HepG2 (cell line): ENCODE measurements around the gene SULT4A1. TPM values are rescaled to one million over a fixed set of nuclear protein-coding genes. Genes with fewer than 3 reads are reported as not detected.
A peak's percentile ranks its signal among the peaks of the same experiment; 100 is the strongest.

ENCODE experiments used
- ATAC-seq: fragments of 200-7000 bp; cut with Tn5 transposase; 3 replicates; pipeline ENCODE4 v1.9.1; 2020; ENCODE audit warnings: mild to moderate bottlenecking, moderate library complexity
- BruUV-seq: library from RNA; stranded (reverse); fragments of 400-500 nt; replicated peaks from 2 replicates; lab custom pipeline; 2021; lab: Mats Ljungman, UMichigan
- CTCF ChIA-PET: fragments of 300-600 bp; formaldehyde crosslinking; extraction: SDS; loops from one replicate; lab custom pipeline; 2021; ENCODE audit warnings: low total read pairs, inconsistent platforms, low intra/inter-chr PET ratio; lab: Yijun Ruan, JAX
- POLR2A ChIA-PET: fragments of 350-600 bp; sonication (Branson Sonifier 250); formaldehyde crosslinking; loops from one replicate; lab custom pipeline; 2020; ENCODE audit warnings: antibody characterized with exemption, inconsistent platforms; lab: Yijun Ruan, JAX
- DNase-seq: peaks from one replicate; pipeline ENCODE4 v3.0.0-alpha.2; 2015; ENCODE audit warnings: low spot score
- FAIRE-seq: peaks from 3 replicates; lab custom pipeline; 2011; peaks lifted over from hg19 to GRCh38; lab: Jason Lieb, UNC
- H2AFZ ChIP-seq: one replicate; pipeline ENCODE4 v1.6.1; 2011; ENCODE audit warnings: low read length, inconsistent platforms
- H3K27ac ChIP-seq: fragments of 300-600 bp; 3 replicates; pipeline ENCODE4 v1.8.0; 2011; ENCODE audit warnings: mixed run types, mild to moderate bottlenecking, mixed read lengths, low read length, inconsistent platforms; ENCODE audit not compliant: insufficient read depth; ENCODE audit errors: extremely low read length
- H3K27me3 ChIP-seq, 2 experiments: fragments of 200-600 bp in 1 of 2; 2 replicates in 1 of 2; 3 replicates in 1 of 2; pipeline versions ENCODE4 v1.6.0 to v1.8.0; 2011; ENCODE audit warnings: low read length in 2 of 2, mild to moderate bottlenecking in 2 of 2, moderate library complexity in 2 of 2, inconsistent platforms in 1 of 2; ENCODE audit not compliant: insufficient read depth in 2 of 2, control insufficient read depth in 1 of 2
- H3K36me3 ChIP-seq, 2 experiments: fragments of 200-600 bp in 1 of 2; replicated peaks in 1 of 2; 2 replicates in 1 of 2; 3 replicates in 1 of 2; pipeline versions ENCODE4 v1.5.1 to v1.8.0; 2011; ENCODE audit warnings: low read length in 2 of 2, inconsistent platforms in 1 of 2; ENCODE audit not compliant: insufficient read depth in 2 of 2, control insufficient read depth in 1 of 2
- H3K4me1 ChIP-seq: 2 replicates; pipeline ENCODE4 v1.5.1; 2012; ENCODE audit warnings: low read length, inconsistent platforms; ENCODE audit not compliant: insufficient read depth
- H3K4me2 ChIP-seq: 2 replicates; pipeline ENCODE4 v1.6.0; 2011; ENCODE audit warnings: low read depth, low read length, inconsistent platforms
- H3K4me3 ChIP-seq, 3 experiments: fragments of 200-600 bp in 1 of 3; sonication (generic), shearing (Covaris generic) in 1 of 3; replicated peaks in 1 of 3; 2 replicates each; pipeline ENCODE4 v1.5.1; 2011 to 2016; ENCODE audit warnings: low read length in 3 of 3, inconsistent platforms in 2 of 3, low read depth in 2 of 3, mild to moderate bottlenecking in 2 of 3, control low read depth in 1 of 3, mixed read lengths in 1 of 3; ENCODE audit not compliant: insufficient read depth in 1 of 3
- H3K79me2 ChIP-seq: one replicate; pipeline ENCODE4 v1.6.1; 2011; ENCODE audit warnings: low read length, inconsistent platforms; ENCODE audit not compliant: insufficient read depth
- H3K9ac ChIP-seq: 2 replicates; pipeline ENCODE4 v1.6.0; 2011; ENCODE audit warnings: mild to moderate bottlenecking, low read depth, low read length, inconsistent platforms; ENCODE audit not compliant: insufficient read depth
- H3K9me3 ChIP-seq: 2 replicates; pipeline ENCODE4 v1.5.1; 2012; ENCODE audit warnings: mild to moderate bottlenecking, low read length
- H4K20me1 ChIP-seq: 2 replicates; pipeline ENCODE4 v1.6.0; 2011; ENCODE audit warnings: inconsistent platforms, mild to moderate bottlenecking, low read length, moderate library complexity; ENCODE audit not compliant: insufficient read depth
- AGO2 ChIP-seq: fragments of 200-400 bp; formaldehyde crosslinking; optimal IDR thresholded peaks from 2 replicates; pipeline ENCODE3; 2017; ENCODE audit warnings: mild to moderate bottlenecking, low read depth, low read length, moderate library complexity
- MAFF ChIP-seq: IDR thresholded peaks from 2 replicates; pipeline ENCODE4 v1.6.1; 2011; ENCODE audit warnings: low read depth, low read length, improper control_type of control experiment
- MAFK ChIP-seq, 2 experiments: IDR thresholded peaks in 1 of 2; conservative IDR thresholded peaks in 1 of 2; 2 replicates each; pipeline ENCODE4 v1.6.1; 2011; ENCODE audit warnings: improper control_type of control experiment in 2 of 2, low read length in 2 of 2
- STAG1 ChIP-seq: sonication (generic); formaldehyde crosslinking; IDR thresholded peaks from 2 replicates; pipeline ENCODE4 v1.4.0; 2020; ENCODE audit warnings: missing genetic modification reagents
- WGBS: methylation state at CpG from one replicate; pipeline ENCODE4 v1.1.6; 2017; ENCODE audit warnings: low lambda C conversion rate; 5-methylcytosine and 5-hydroxymethylcytosine counted together
- in situ Hi-C: cut with HindIII; loops from 2 replicates; pipeline ENCODE4 v1.10.0; 2017; ENCODE audit warnings: low pct_unique_long_range_greater_than_20kb; ENCODE audit not compliant: extremely low pct_ligation_motif_present
- intact Hi-C: fragments of 100-400 bp; cut with micrococcal nuclease; formaldehyde crosslinking; loops from one replicate; pipeline ENCODE4 v1.10.0; 2022; ENCODE audit not compliant: unreplicated experiment
- polyA plus RNA-seq, 8 experiments: library from polyadenylated mRNA; depleted of rRNA in 3 of 8; stranded (reverse) in 7 of 8; unstranded in 1 of 8; fragments of >200 nt; fragmentation: Illumina TruSeq in 4 of 8; extraction: Trizol in 4 of 8; gene quantifications; 2 replicates each; pipeline versions ENCODE4 v1.2.1 to v1.2.3, GENCODE V29; 2011 to 2016; ENCODE audit warnings: low read depth in 4 of 8, missing spikeins in 1 of 8, mixed read lengths in 1 of 8; ENCODE audit not compliant: insufficient read depth in 1 of 8
- total RNA-seq, 5 experiments: library from RNA; depleted of rRNA; stranded (reverse); fragments of >200 nt; fragmentation: Illumina TruSeq; extraction: Trizol; gene quantifications; 2 replicates each; pipeline ENCODE4 v1.2.3, GENCODE V29; 2016; ENCODE audit warnings: low read depth in 1 of 5
- TF ChIP-seq, protein P1 (sequence below): sonication (generic); formaldehyde crosslinking; IDR thresholded peaks from 2 replicates; pipeline ENCODE4 v1.5.0; 2020; ENCODE audit warnings: mild to moderate bottlenecking, missing genetic modification reagents, moderate library complexity
- TF ChIP-seq, protein P2 (sequence below), 2 experiments: sonication (generic) in 1 of 2; formaldehyde crosslinking in 1 of 2; IDR thresholded peaks; 2 replicates each; pipeline versions ENCODE4 v1.4.0 to v1.6.1; 2016 to 2020; ENCODE audit warnings: borderline replicate concordance in 1 of 2, low read depth in 1 of 2, mild to moderate bottlenecking in 1 of 2, missing genetic modification reagents in 1 of 2

The SULT4A1 gene
- total and polyA plus RNA-seq, 2 of the 13 experiments (the other 11 are each of a cell fraction or from before 2014, with no cell fraction given) = not detected

GRCh38 chr22:43826142-43827002, 35.9 kb downstream of the SULT4A1 start:
- Histone ChIP-seq H4K20me1 (no peaks in the 10 kb centered on the region), H3K36me3 (no peaks in the 10 kb centered on the region), H3K4me1 (peaks cover 12% of the 10 kb centered on the region), H3K4me3 (no peak overlapping the region), H3K4me2 (no peak overlapping the region), H3K9ac (no peak overlapping the region), H3K9me3 (no peaks in the 10 kb centered on the region), H3K27me3 (peaks cover 5 to 40% of the 10 kb centered on the region in 2 experiments; a peak in 4 of 5 replicates), H2AFZ (no peak overlapping the region), H3K27ac (no peak overlapping the region), H3K79me2 (no peaks in the 10 kb centered on the region)
- FAIRE-seq (no peak), ATAC-seq (no peak), DNase-seq (no peak)
- intact Hi-C loops = no loop called here
- no TSS peak for BruUV-seq
- peak; percentile 37 for TF ChIP-seq STAG1 (CRISPR knock-in tag)
- TF ChIP-seq, protein P1, sequence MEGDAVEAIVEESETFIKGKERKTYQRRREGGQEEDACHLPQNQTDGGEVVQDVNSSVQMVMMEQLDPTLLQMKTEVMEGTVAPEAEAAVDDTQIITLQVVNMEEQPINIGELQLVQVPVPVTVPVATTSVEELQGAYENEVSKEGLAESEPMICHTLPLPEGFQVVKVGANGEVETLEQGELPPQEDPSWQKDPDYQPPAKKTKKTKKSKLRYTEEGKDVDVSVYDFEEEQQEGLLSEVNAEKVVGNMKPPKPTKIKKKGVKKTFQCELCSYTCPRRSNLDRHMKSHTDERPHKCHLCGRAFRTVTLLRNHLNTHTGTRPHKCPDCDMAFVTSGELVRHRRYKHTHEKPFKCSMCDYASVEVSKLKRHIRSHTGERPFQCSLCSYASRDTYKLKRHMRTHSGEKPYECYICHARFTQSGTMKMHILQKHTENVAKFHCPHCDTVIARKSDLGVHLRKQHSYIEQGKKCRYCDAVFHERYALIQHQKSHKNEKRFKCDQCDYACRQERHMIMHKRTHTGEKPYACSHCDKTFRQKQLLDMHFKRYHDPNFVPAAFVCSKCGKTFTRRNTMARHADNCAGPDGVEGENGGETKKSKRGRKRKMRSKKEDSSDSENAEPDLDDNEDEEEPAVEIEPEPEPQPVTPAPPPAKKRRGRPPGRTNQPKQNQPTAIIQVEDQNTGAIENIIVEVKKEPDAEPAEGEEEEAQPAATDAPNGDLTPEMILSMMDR (CRISPR knock-in tag) = peak; percentile 38
- TF ChIP-seq, protein P2, sequence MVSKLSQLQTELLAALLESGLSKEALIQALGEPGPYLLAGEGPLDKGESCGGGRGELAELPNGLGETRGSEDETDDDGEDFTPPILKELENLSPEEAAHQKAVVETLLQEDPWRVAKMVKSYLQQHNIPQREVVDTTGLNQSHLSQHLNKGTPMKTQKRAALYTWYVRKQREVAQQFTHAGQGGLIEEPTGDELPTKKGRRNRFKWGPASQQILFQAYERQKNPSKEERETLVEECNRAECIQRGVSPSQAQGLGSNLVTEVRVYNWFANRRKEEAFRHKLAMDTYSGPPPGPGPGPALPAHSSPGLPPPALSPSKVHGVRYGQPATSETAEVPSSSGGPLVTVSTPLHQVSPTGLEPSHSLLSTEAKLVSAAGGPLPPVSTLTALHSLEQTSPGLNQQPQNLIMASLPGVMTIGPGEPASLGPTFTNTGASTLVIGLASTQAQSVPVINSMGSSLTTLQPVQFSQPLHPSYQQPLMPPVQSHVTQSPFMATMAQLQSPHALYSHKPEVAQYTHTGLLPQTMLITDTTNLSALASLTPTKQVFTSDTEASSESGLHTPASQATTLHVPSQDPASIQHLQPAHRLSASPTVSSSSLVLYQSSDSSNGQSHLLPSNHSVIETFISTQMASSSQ (IDR thresholded peaks at IDR 0.05; ENCODE audit: low read depth) = no peak
- TF ChIP-seq, protein P2 (CRISPR knock-in tag; IDR thresholded peaks at IDR 0.05; ENCODE audit: borderline replicate concordance) = no peak
- no peak for TF ChIP-seq AGO2
- TF ChIP-seq MAFK (conservative IDR thresholded peaks at IDR 0.05 in 1 of 2, IDR thresholded peaks at IDR 0.05 in 1 of 2; ENCODE audit: low read length in 2 of 2) = peak; percentile 69
- TF ChIP-seq MAFF = peak; percentile 68
- in situ Hi-C loops = no loop called here
- ChIA-PET CTCF (no interaction called here), POLR2A (no interaction called here)
- WGBS = 8% methylated on average over 12 of the region's 16 CpGs
